HEK293 (cell line): ENCODE data around the gene HOXD9.

Source experiments
- CTCF ChIA-PET: fragments of 350-600 bp; formaldehyde crosslinking; extraction: SDS; loops from one replicate; lab custom pipeline; 2021; ENCODE audit warnings: antibody characterized with exemption; lab: Yijun Ruan, JAX
- POLR2A ChIA-PET: fragments of 300-600 bp; formaldehyde crosslinking; extraction: SDS; loops from one replicate; lab custom pipeline; 2020; ENCODE audit warnings: antibody characterized with exemption, inconsistent platforms; lab: Yijun Ruan, JAX
- H3K27ac ChIP-seq: fragments of 200-500 bp; sonication (Bioruptor generic); 2 replicates; pipeline ENCODE4 v1.5.1; 2014; ENCODE audit warnings: low read depth, low read length, control low read depth, inconsistent platforms; ENCODE audit errors: extremely low read depth
- H3K36me3 ChIP-seq, 2 experiments: fragments of 200-500 bp in 1 of 2; sonication (Bioruptor generic) in 1 of 2; 1 replicate in 1 of 2; 2 replicates in 1 of 2; pipeline ENCODE4 v1.5.1; 2014 to 2017; ENCODE audit warnings: inconsistent platforms in 2 of 2, low read length in 2 of 2; ENCODE audit not compliant: control insufficient read depth in 2 of 2, insufficient read depth in 1 of 2
- H3K4me1 ChIP-seq: fragments of 200-500 bp; sonication (Bioruptor generic); 2 replicates; pipeline ENCODE4 v1.5.1; 2014; ENCODE audit warnings: mild to moderate bottlenecking, low read length, inconsistent platforms; ENCODE audit not compliant: control insufficient read depth, insufficient read depth
- H3K4me3 ChIP-seq: 2 replicates; pipeline ENCODE4 v1.5.1; 2011; ENCODE audit warnings: low read depth, mild to moderate bottlenecking, control low read depth, low read length, moderate library complexity
- H3K9me3 ChIP-seq: fragments of 200-500 bp; sonication (Bioruptor generic); 2 replicates; pipeline ENCODE4 v1.5.1; 2014; ENCODE audit warnings: low read depth, low read length, inconsistent platforms; ENCODE audit not compliant: control insufficient read depth, insufficient read depth
- AEBP2 ChIP-seq: fragments of 450-650 bp; formaldehyde crosslinking; IDR thresholded peaks from 2 replicates; pipeline ENCODE4 v1.5.1; 2016; ENCODE audit warnings: missing biosample characterization, missing genetic modification characterization, borderline replicate concordance
- IKZF3 ChIP-seq: fragments of 450-650 bp; IDR thresholded peaks from 2 replicates; pipeline ENCODE4 v1.5.0; 2018; ENCODE audit warnings: missing biosample characterization, mild to moderate bottlenecking, missing genetic modification characterization, moderate library complexity
- KLF16 ChIP-seq: fragments of 450-650 bp; formaldehyde crosslinking; IDR thresholded peaks from 2 replicates; pipeline ENCODE4 v1.5.1; 2017; ENCODE audit warnings: missing biosample characterization, missing genetic modification characterization
- OSR2 ChIP-seq: fragments of 450-650 bp; formaldehyde crosslinking; IDR thresholded peaks from 2 replicates; pipeline ENCODE4 v1.5.1; 2016; ENCODE audit warnings: missing biosample characterization, missing genetic modification characterization
- RBAK ChIP-seq: fragments of 450-650 bp; formaldehyde crosslinking; IDR thresholded peaks from 2 replicates; pipeline ENCODE4 v1.5.1; 2016; ENCODE audit warnings: missing biosample characterization, missing genetic modification characterization
- SCRT2 ChIP-seq: fragments of 450-650 bp; formaldehyde crosslinking; IDR thresholded peaks from 2 replicates; pipeline ENCODE4 v1.5.1; 2016; ENCODE audit warnings: missing biosample characterization, missing genetic modification characterization
- TRIM28 ChIP-seq: IDR thresholded peaks from 2 replicates; pipeline ENCODE4 v1.6.1; 2011; ENCODE audit warnings: low read length, control low read depth, borderline replicate concordance
- ZBTB10 ChIP-seq: fragments of 450-650 bp; formaldehyde crosslinking; IDR thresholded peaks from 2 replicates; pipeline ENCODE4 v1.5.1; 2016; ENCODE audit warnings: missing biosample characterization, missing genetic modification characterization
- ZBTB17 ChIP-seq: fragments of 450-650 bp; formaldehyde crosslinking; IDR thresholded peaks from 2 replicates; pipeline ENCODE4 v1.5.1; 2016; ENCODE audit warnings: missing biosample characterization, missing genetic modification characterization
- ZBTB48 ChIP-seq: fragments of 450-650 bp; formaldehyde crosslinking; IDR thresholded peaks from 2 replicates; pipeline ENCODE4 v1.5.1; 2016; ENCODE audit warnings: missing biosample characterization, missing genetic modification characterization
- ZFHX2 ChIP-seq: fragments of 450-650 bp; formaldehyde crosslinking; conservative IDR thresholded peaks from 2 replicates; pipeline ENCODE4 v1.5.1; 2016; ENCODE audit warnings: missing biosample characterization, missing genetic modification characterization
- ZNF112 ChIP-seq: fragments of 450-650 bp; formaldehyde crosslinking; IDR thresholded peaks from 2 replicates; pipeline ENCODE4 v1.5.0; 2017; ENCODE audit warnings: missing biosample characterization, missing genetic modification characterization
- ZNF157 ChIP-seq: fragments of 450-650 bp; formaldehyde crosslinking; IDR thresholded peaks from 2 replicates; pipeline ENCODE4 v1.5.1; 2016; ENCODE audit warnings: missing biosample characterization, missing genetic modification characterization
- ZNF175 ChIP-seq: fragments of 450-650 bp; formaldehyde crosslinking; IDR thresholded peaks from 2 replicates; pipeline ENCODE4 v1.5.1; 2016; ENCODE audit warnings: missing biosample characterization, missing genetic modification characterization
- ZNF18 ChIP-seq: fragments of 450-650 bp; formaldehyde crosslinking; IDR thresholded peaks from 2 replicates; pipeline ENCODE4 v1.5.1; 2016; ENCODE audit warnings: missing biosample characterization, missing genetic modification characterization
- ZNF221 ChIP-seq: fragments of 450-650 bp; formaldehyde crosslinking; IDR thresholded peaks from 2 replicates; pipeline ENCODE4 v1.5.1; 2017; ENCODE audit warnings: missing biosample characterization, missing genetic modification characterization, borderline replicate concordance
- ZNF274 ChIP-seq, 2 experiments: fragments of 200-500 bp in 1 of 2; fragments of 450-650 bp in 1 of 2; sonication (Bioruptor generic) in 1 of 2; formaldehyde crosslinking in 1 of 2; IDR thresholded peaks; 2 replicates each; pipeline versions ENCODE4 v1.5.1 to v1.6.1; 2014 to 2016; ENCODE audit warnings: borderline replicate concordance in 1 of 2, inconsistent platforms in 1 of 2, low read length in 1 of 2, missing biosample characterization in 1 of 2, missing genetic modification characterization in 1 of 2
- ZNF311 ChIP-seq: fragments of 450-650 bp; formaldehyde crosslinking; IDR thresholded peaks from 2 replicates; pipeline ENCODE4 v1.5.1; 2017; ENCODE audit warnings: missing biosample characterization, missing genetic modification characterization, borderline replicate concordance
- ZNF341 ChIP-seq: fragments of 450-650 bp; formaldehyde crosslinking; IDR thresholded peaks from 2 replicates; pipeline ENCODE4; 2016; ENCODE audit warnings: low read depth, missing biosample characterization, missing genetic modification characterization
- ZNF366 ChIP-seq: fragments of 450-650 bp; formaldehyde crosslinking; conservative IDR thresholded peaks from 2 replicates; pipeline ENCODE4 v1.5.1; 2016; ENCODE audit warnings: missing biosample characterization, missing genetic modification characterization
- ZNF785 ChIP-seq: fragments of 450-650 bp; formaldehyde crosslinking; IDR thresholded peaks from 2 replicates; pipeline ENCODE4 v1.5.1; 2016; ENCODE audit warnings: missing biosample characterization, missing genetic modification characterization
- TF ChIP-seq, protein P1 (sequence below): fragments of 450-650 bp; formaldehyde crosslinking; IDR thresholded peaks from 2 replicates; pipeline ENCODE4 v1.5.1; 2017; ENCODE audit warnings: missing biosample characterization, missing genetic modification characterization
- TF ChIP-seq, protein P2 (sequence below): sonication (generic); formaldehyde crosslinking; IDR thresholded peaks from 2 replicates; pipeline ENCODE4 v1.8.1; 2022; ENCODE audit warnings: mild to moderate bottlenecking, moderate library complexity, missing genetic modification reagents
- TF ChIP-seq, protein P3 (sequence below): fragments of 450-650 bp; formaldehyde crosslinking; IDR thresholded peaks from 2 replicates; pipeline ENCODE4 v1.5.1; 2017; ENCODE audit warnings: missing biosample characterization, missing genetic modification characterization

The HOXD9 gene

GRCh38 chr2:176096986-176097819 is 25.3 kb upstream of the HOXD9 start (continued):
- TF ChIP-seq ZBTB48 (tag by site-specific recombination) (peak; percentile 51), ZNF112 (tag by site-specific recombination) (no peak), ZNF341 (tag by site-specific recombination) (no peak; the same call in 1 of the 2 replicates), IKZF3 (tag by site-specific recombination) (0 out of 2 replicates have a peak, but pooled peaks have one; percentile 36), ZNF311 (tag by site-specific recombination) (no peak), ZNF175 (tag by site-specific recombination) (no peak), ZNF221 (tag by site-specific recombination) (no peak), ZNF18 (no peak), AEBP2 (tag by site-specific recombination) (no peak)
- TF ChIP-seq, protein P1, sequence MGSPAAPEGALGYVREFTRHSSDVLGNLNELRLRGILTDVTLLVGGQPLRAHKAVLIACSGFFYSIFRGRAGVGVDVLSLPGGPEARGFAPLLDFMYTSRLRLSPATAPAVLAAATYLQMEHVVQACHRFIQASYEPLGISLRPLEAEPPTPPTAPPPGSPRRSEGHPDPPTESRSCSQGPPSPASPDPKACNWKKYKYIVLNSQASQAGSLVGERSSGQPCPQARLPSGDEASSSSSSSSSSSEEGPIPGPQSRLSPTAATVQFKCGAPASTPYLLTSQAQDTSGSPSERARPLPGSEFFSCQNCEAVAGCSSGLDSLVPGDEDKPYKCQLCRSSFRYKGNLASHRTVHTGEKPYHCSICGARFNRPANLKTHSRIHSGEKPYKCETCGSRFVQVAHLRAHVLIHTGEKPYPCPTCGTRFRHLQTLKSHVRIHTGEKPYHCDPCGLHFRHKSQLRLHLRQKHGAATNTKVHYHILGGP (tag by site-specific recombination): no peak
- TF ChIP-seq, protein P2, sequence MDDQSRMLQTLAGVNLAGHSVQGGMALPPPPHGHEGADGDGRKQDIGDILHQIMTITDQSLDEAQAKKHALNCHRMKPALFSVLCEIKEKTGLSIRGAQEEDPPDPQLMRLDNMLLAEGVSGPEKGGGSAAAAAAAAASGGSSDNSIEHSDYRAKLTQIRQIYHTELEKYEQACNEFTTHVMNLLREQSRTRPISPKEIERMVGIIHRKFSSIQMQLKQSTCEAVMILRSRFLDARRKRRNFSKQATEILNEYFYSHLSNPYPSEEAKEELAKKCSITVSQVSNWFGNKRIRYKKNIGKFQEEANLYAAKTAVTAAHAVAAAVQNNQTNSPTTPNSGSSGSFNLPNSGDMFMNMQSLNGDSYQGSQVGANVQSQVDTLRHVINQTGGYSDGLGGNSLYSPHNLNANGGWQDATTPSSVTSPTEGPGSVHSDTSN (CRISPR knock-in tag): 0 out of 2 replicates have a peak, but pooled peaks have one; percentile 36

- Histone ChIP-seq H3K9me3 (no peaks in the 10 kb centered on the region), H3K36me3 (peaks cover 0 to 16% of the 10 kb centered on the region in 2 experiments; a peak in 1 of 3 replicates), H3K4me3 (peak overlapping the region; percentile 31), H3K27ac (peak overlapping the region; percentile 85), H3K4me1 (peaks cover 6% of the 10 kb centered on the region)
- CTCF ChIA-PET: interaction anchor here (0.6 to 4.3 kb wide), 34 partner anchors 8 to 1400 kb away, joined by 3 to 33 read pairs (median 4); no protein-coding TSS in a partner anchor
- POLR2A ChIA-PET: interaction anchor here (0.8 to 6.7 kb wide), 5 partner anchors 8 to 1092 kb away, joined by 3 to 75 read pairs (median 9); partner anchors contain the start of genes CHN1 and HOXD11
- no peak for TF ChIP-seq OSR2 (tag by site-specific recombination)
- TF ChIP-seq, protein P3, sequence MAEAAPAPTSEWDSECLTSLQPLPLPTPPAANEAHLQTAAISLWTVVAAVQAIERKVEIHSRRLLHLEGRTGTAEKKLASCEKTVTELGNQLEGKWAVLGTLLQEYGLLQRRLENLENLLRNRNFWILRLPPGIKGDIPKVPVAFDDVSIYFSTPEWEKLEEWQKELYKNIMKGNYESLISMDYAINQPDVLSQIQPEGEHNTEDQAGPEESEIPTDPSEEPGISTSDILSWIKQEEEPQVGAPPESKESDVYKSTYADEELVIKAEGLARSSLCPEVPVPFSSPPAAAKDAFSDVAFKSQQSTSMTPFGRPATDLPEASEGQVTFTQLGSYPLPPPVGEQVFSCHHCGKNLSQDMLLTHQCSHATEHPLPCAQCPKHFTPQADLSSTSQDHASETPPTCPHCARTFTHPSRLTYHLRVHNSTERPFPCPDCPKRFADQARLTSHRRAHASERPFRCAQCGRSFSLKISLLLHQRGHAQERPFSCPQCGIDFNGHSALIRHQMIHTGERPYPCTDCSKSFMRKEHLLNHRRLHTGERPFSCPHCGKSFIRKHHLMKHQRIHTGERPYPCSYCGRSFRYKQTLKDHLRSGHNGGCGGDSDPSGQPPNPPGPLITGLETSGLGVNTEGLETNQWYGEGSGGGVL (tag by site-specific recombination): peak; percentile 35; the same call in 1 of the 2 replicates
- TF ChIP-seq ZBTB10 (tag by site-specific recombination): 0 out of 2 replicates have a peak, but pooled peaks have one; percentile 5
- TF ChIP-seq TRIM28: no peak
- peak; percentile 10 for TF ChIP-seq ZBTB17 (tag by site-specific recombination)
- peak; percentile 75; the same call in 1 of the 2 replicates for TF ChIP-seq ZNF366 (tag by site-specific recombination)
- TF ChIP-seq ZNF785 (tag by site-specific recombination): no peak
- TF ChIP-seq RBAK (tag by site-specific recombination): no peak
- no peak for TF ChIP-seq ZFHX2 (tag by site-specific recombination)
- no peak for TF ChIP-seq KLF16
- TF ChIP-seq SCRT2 (tag by site-specific recombination): no peak
- TF ChIP-seq ZNF157 (tag by site-specific recombination): no peak
- no peak for TF ChIP-seq ZNF274 (IDR thresholded peaks at IDR 0.05; ENCODE audit: low read length)
- no peak for TF ChIP-seq ZNF274 (tag by site-specific recombination; IDR thresholded peaks at IDR 0.05; ENCODE audit: borderline replicate concordance)
Measured at GRCh38 chr2:176097820-176098365, 24.6 kb upstream of the HOXD9 start.
